ENCODE data around the gene PTPN12. TPM values are rescaled to one million over a fixed set of nuclear protein-coding genes. Genes with fewer than 3 reads are reported as not detected.

The PTPN12 gene
- total and polyA plus RNA-seq, 2 donors (not counting 1 experiment from before 2014, with no cell fraction given) = 42.3 to 47.8 TPM

DNA sequence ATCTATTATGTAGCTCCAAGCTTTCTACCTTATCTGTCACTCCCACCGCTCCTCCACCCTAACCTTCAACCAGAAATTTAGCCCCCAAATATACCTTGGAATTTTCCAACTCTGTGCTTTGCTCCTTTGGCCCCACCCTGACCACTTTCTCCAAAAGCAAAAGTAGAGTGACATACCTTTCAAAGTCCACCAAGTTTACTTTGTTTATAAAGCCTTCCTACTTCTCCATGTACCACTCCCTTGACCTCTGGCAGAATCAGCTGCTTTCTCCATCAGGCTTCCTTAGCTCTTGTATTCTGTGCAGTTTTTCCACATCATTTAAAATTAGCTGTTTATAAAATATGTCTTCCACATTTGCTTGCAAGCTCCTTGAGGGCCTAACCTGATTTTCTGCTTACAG, 118.3 kb downstream of the PTPN12 start:
- TF ChIP-seq EZH2 (IDR thresholded peaks at IDR 0.05; ENCODE audit: low read length, missing control alignments) = no peak
- TF ChIP-seq, protein P1, sequence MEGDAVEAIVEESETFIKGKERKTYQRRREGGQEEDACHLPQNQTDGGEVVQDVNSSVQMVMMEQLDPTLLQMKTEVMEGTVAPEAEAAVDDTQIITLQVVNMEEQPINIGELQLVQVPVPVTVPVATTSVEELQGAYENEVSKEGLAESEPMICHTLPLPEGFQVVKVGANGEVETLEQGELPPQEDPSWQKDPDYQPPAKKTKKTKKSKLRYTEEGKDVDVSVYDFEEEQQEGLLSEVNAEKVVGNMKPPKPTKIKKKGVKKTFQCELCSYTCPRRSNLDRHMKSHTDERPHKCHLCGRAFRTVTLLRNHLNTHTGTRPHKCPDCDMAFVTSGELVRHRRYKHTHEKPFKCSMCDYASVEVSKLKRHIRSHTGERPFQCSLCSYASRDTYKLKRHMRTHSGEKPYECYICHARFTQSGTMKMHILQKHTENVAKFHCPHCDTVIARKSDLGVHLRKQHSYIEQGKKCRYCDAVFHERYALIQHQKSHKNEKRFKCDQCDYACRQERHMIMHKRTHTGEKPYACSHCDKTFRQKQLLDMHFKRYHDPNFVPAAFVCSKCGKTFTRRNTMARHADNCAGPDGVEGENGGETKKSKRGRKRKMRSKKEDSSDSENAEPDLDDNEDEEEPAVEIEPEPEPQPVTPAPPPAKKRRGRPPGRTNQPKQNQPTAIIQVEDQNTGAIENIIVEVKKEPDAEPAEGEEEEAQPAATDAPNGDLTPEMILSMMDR (conservative IDR thresholded peaks at IDR 0.05 in 1 of 2, IDR thresholded peaks at IDR 0.05 in 1 of 2; ENCODE audit: low read depth in 1 of 2, low read length in 2 of 2) = no peak
- H3K36me3 ChIP-seq (ENCODE audit: control insufficient read depth, insufficient read depth, low read length) = no peaks in the 10 kb centered on the region
- DNase-seq (ENCODE audit: low read depth in 2 of 2) = no peak

DNA sequence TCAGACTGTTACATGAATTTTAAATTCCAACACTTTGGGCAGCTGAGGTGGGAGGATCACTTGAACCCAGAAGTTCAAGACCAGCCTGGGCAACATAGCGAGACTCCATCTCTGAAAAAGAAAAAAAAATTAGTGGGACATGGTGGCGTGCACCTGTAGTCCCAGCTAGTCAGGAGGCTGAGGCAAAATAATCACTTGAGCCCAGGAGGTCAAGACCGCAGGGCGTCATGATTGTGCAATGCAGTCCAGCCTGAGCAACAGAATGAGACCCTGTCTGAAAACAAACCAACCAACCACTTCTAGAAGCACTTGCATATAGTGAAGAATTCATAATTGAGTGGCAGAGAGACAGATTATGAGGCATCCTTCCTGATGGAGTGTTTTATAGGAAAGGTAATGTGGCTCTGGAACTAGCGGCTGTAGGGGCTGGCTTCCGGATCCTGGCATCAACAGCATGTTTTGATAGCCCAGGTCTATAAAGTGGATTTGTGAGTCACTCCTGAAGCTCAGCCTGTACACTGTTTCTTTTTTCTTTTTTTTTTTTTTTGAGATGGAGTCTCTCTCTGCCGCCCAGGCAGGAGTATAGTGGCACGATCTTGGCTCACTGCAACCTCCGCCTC, 118.9 kb downstream of the PTPN12 start:
- H3K79me2 ChIP-seq (ENCODE audit: control insufficient read depth, insufficient read depth, low read length) = no peaks in the 10 kb centered on the region
- no peaks in the 10 kb centered on the region for H3K36me3 ChIP-seq (ENCODE audit: control insufficient read depth, insufficient read depth, low read length)
- no peak overlapping the region for H3K4me3 ChIP-seq (replicated peaks in 1 of 4; ENCODE audit: control extremely low read depth in 1 of 4, insufficient read depth in 1 of 4, low read depth in 3 of 4, low read length in 4 of 4)
- no peak overlapping the region for H3K4me2 ChIP-seq (ENCODE audit: extremely low read depth, insufficient read depth, low read length)
- TF ChIP-seq, protein P1 (conservative IDR thresholded peaks at IDR 0.05 in 1 of 2, IDR thresholded peaks at IDR 0.05 in 1 of 2; ENCODE audit: low read depth in 1 of 2, low read length in 2 of 2) = no peak
- TF ChIP-seq EZH2 (IDR thresholded peaks at IDR 0.05; ENCODE audit: low read length, missing control alignments) = no peak
- H3K9ac ChIP-seq (ENCODE audit: insufficient read depth, low read length) = no peak overlapping the region
- H3K27ac ChIP-seq (ENCODE audit: insufficient read depth, low read length) = no peak overlapping the region
- H2AFZ ChIP-seq (ENCODE audit: low read length) = no peak overlapping the region
- DNase-seq (ENCODE audit: low read depth in 2 of 2) = peak in 1 of 2 donors; percentile 51
- H3K9me3 ChIP-seq (ENCODE audit: control insufficient read depth, insufficient read depth, low read depth, low read length) = no peaks in the 10 kb centered on the region
- H3K4me1 ChIP-seq (ENCODE audit: control insufficient read depth, extremely low read depth, insufficient read depth, low read length) = no peaks in the 10 kb centered on the region
- no peaks in the 10 kb centered on the region for H4K20me1 ChIP-seq (ENCODE audit: control insufficient read depth, extremely low read depth, insufficient read depth, low read length)
- H3K27me3 ChIP-seq (ENCODE audit: control insufficient read depth, insufficient read depth, low read length) = no peaks in the 10 kb centered on the region

More for the DNA sequence above, 118.3 kb downstream of the PTPN12 start:
- no peak overlapping the region for H3K4me2 ChIP-seq (ENCODE audit: extremely low read depth, insufficient read depth, low read length)
- no peaks in the 10 kb centered on the region for H4K20me1 ChIP-seq (ENCODE audit: control insufficient read depth, extremely low read depth, insufficient read depth, low read length)
- H3K4me3 ChIP-seq (replicated peaks in 1 of 4; ENCODE audit: control extremely low read depth in 1 of 4, insufficient read depth in 1 of 4, low read depth in 3 of 4, low read length in 4 of 4) = no peak overlapping the region
- H3K9me3 ChIP-seq (ENCODE audit: control insufficient read depth, insufficient read depth, low read depth, low read length) = no peaks in the 10 kb centered on the region
- H3K9ac ChIP-seq (ENCODE audit: insufficient read depth, low read length) = no peak overlapping the region
- no peaks in the 10 kb centered on the region for H3K4me1 ChIP-seq (ENCODE audit: control insufficient read depth, extremely low read depth, insufficient read depth, low read length)
- no peaks in the 10 kb centered on the region for H3K79me2 ChIP-seq (ENCODE audit: control insufficient read depth, insufficient read depth, low read length)
- no peak overlapping the region for H3K27ac ChIP-seq (ENCODE audit: insufficient read depth, low read length)
- no peaks in the 10 kb centered on the region for H3K27me3 ChIP-seq (ENCODE audit: control insufficient read depth, insufficient read depth, low read length)
- H2AFZ ChIP-seq (ENCODE audit: low read length) = no peak overlapping the region

DNA sequence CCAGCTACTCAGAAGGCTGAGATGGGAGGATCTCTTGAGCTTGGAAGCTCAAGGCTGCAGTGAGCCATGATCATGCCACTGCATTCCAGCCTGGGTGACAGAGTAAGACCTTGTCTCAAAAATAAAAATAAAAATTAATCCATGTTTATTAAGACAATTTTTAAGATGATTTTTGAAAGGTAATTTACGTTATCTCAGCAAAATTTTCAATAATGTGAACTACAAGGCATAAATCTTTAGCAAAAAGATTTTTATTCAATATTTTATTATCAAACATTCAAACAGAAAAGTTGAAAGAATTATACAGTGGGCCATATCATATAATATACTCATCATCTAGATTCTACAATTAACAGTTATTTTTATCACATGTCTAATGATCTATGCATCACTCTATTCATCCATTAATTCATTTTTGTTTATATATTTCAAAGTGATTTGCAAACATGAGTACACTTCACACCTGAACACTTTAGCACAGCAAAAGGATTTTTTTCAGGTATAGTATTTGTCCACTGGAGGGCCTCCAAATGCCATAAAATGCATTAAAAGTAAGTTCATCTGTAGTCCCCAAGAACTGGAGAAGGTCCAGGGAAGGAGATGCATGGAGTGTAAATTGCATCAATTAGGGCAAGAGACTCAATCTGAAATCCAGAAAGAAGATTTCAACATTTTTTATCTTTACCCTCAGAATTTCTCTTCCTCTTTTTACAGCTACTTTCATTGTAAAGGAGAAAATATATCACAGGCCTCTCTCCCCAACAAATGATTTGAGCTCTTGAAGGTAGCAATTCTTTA, 120.5 kb downstream of the PTPN12 start:
- Histone ChIP-seq H3K27ac (ENCODE audit: insufficient read depth, low read length) (no peak overlapping the region), H3K4me3 (replicated peaks in 1 of 4; ENCODE audit: control extremely low read depth in 1 of 4, insufficient read depth in 1 of 4, low read depth in 3 of 4, low read length in 4 of 4) (no peak overlapping the region), H3K79me2 (ENCODE audit: control insufficient read depth, insufficient read depth, low read length) (no peaks in the 10 kb centered on the region), H3K27me3 (ENCODE audit: control insufficient read depth, insufficient read depth, low read length) (no peaks in the 10 kb centered on the region), H3K9me3 (ENCODE audit: control insufficient read depth, insufficient read depth, low read depth, low read length) (no peaks in the 10 kb centered on the region), H2AFZ (ENCODE audit: low read length) (no peak overlapping the region), H4K20me1 (ENCODE audit: control insufficient read depth, extremely low read depth, insufficient read depth, low read length) (no peaks in the 10 kb centered on the region), H3K4me2 (ENCODE audit: extremely low read depth, insufficient read depth, low read length) (no peak overlapping the region), H3K4me1 (ENCODE audit: control insufficient read depth, extremely low read depth, insufficient read depth, low read length) (no peaks in the 10 kb centered on the region), H3K36me3 (ENCODE audit: control insufficient read depth, insufficient read depth, low read length) (no peaks in the 10 kb centered on the region), H3K9ac (ENCODE audit: insufficient read depth, low read length) (no peak overlapping the region)
- DNase-seq (ENCODE audit: low read depth in 2 of 2) = peak; percentile 22 to 61
- TF ChIP-seq EZH2 (IDR thresholded peaks at IDR 0.05; ENCODE audit: low read length, missing control alignments) = no peak
- TF ChIP-seq, protein P1 (conservative IDR thresholded peaks at IDR 0.05 in 1 of 2, IDR thresholded peaks at IDR 0.05 in 1 of 2; ENCODE audit: low read depth in 1 of 2, low read length in 2 of 2) = peak; percentile 26 to 47
